Adrenal gland (tissue), 12 donors: Measurements from ENCODE around the gene TRPM8. TPM values are rescaled to one million over a fixed set of nuclear protein-coding genes. Genes with fewer than 3 reads are reported as not detected.

ENCODE experiments used
- DNase-seq, 7 donors: peaks; one replicate each; pipeline ENCODE4 v3.0.0-alpha.2; 2019 to 2020
- H3K27ac ChIP-seq, 5 donors: fragments of 200-600 bp; sonication (generic) in 4 of 5; 1 replicate in 3 of 5; 2 replicates in 2 of 5; pipeline versions ENCODE4 v1.5.1 to v1.8.0; 2016 to 2020; ENCODE audit warnings: mild to moderate bottlenecking in 1 of 5
- H3K27me3 ChIP-seq: fragments of 200-600 bp; 2 replicates; pipeline ENCODE4 v1.8.0; 2021
- H3K36me3 ChIP-seq, 2 donors: fragments of 200-600 bp; replicated peaks in 1 of 2; 1 replicate in 1 of 2; 2 replicates in 1 of 2; pipeline versions ENCODE4 v1.5.1 to v1.8.0; 2018 to 2022
- H3K4me1 ChIP-seq, 2 donors: fragments of 200-600 bp; replicated peaks in 1 of 2; 1 replicate in 1 of 2; 2 replicates in 1 of 2; pipeline versions ENCODE4 v1.5.1 to v1.8.0; 2018 to 2021
- H3K4me3 ChIP-seq, 4 donors: fragments of 200-600 bp; sonication (generic) in 3 of 4; one replicate each; pipeline ENCODE4 v1.5.1; 2016 to 2018
- H3K9me3 ChIP-seq, 3 donors: fragments of 200-600 bp; sonication (generic) in 1 of 3; replicated peaks in 1 of 3; 1 replicate in 2 of 3; 2 replicates in 1 of 3; pipeline versions ENCODE4 v1.5.1 to v1.8.0; 2016 to 2021
- POLR2A ChIP-seq, 2 donors: fragments of 450-650 bp; IDR thresholded peaks; one replicate each; pipeline ENCODE4 v1.6.1; 2017; ENCODE audit warnings: antibody characterized with exemption in 2 of 2, mild to moderate bottlenecking in 2 of 2, moderate library complexity in 1 of 2
- WGBS, 4 donors: extraction: QIAGEN DNeasy Blood & Tissue Kit in 2 of 4; methylation state at CpG; one replicate each; pipeline versions ENCODE4 v1.1.5 to v1.1.7; 2013 to 2017; 5-methylcytosine and 5-hydroxymethylcytosine counted together
- intact Hi-C, 2 donors: fragments of 100-400 bp; cut with DNase I; formaldehyde crosslinking; loops; one replicate each; pipeline versions ENCODE4 v1.14.1 to v1.15.0; 2022 to 2023
- polyA plus RNA-seq, 3 donors: library from polyadenylated mRNA; stranded (reverse); fragments of 200-250 nt in 2 of 3; fragments of 350-450 nt in 1 of 3; fragmentation: Illumina TruSeq in 1 of 3; extraction: RNeasy Lipid Tissue Mini Kit (QIAGEN cat#74804) in 1 of 3; gene quantifications; one replicate each; pipeline ENCODE4 v1.2.3, GENCODE V29; 2013 to 2014
- total RNA-seq, 9 donors: library from RNA; depleted of rRNA in 4 of 9; stranded (reverse); fragments of >200 nt in 4 of 9; fragments of 120-200 nt in 1 of 9; fragmentation: NEBNext Ultra II Directional in 1 of 9; extraction: Animal tissue kit (Norgen Biotek cat#: 25700) in 1 of 9; gene quantifications; one replicate each; pipeline versions ENCODE4 v1.1.0 to v1.2.4, GENCODE V29; 2013 to 2023
- TF ChIP-seq, protein P1 (sequence below), 6 experiments: fragments of 450-650 bp in 4 of 6; fragments of 200-600 bp in 2 of 6; sonication (generic) in 1 of 6; IDR thresholded peaks; 1 replicate in 5 of 6; 2 replicates in 1 of 6; pipeline versions ENCODE4 v1.5.1 to v1.8.0; 2016 to 2021; ENCODE audit warnings: antibody characterized with exemption in 6 of 6, mild to moderate bottlenecking in 2 of 6, moderate library complexity in 1 of 6
- donor health status: healthy with polysubstance abuse.
- donor health status: Bipolar disorder and iron deficiency.
- donor health status: DM: yes; HTN: yes; CAD: no.
- donor health status: DM: no; HTN: no; CAD: no.
- donor health status: DM: no; HTN: no; CAD: no.
- donor health status: DM: yes; HTN: yes; CAD: no.

TRPM8 gene
- total and polyA plus RNA-seq, 12 donors, result not detected

- WGBS, 4 donors, result 89 to 93% (median 91%) methylated on average over 7 of the region's 7 CpGs
- Histone ChIP-seq H3K27me3 (no peaks in the 10 kb centered on the region), H3K4me3 (no peak overlapping the region), H3K36me3 (no peaks in the 10 kb centered on the region), H3K9me3 (no peaks in the 10 kb centered on the region), H3K27ac (no peak overlapping the region), H3K4me1 (no peaks in the 10 kb centered on the region)
- DNase-seq, result no peak
- TF ChIP-seq POLR2A (IDR thresholded peaks at IDR 0.05), result no peak
- TF ChIP-seq, protein P1, sequence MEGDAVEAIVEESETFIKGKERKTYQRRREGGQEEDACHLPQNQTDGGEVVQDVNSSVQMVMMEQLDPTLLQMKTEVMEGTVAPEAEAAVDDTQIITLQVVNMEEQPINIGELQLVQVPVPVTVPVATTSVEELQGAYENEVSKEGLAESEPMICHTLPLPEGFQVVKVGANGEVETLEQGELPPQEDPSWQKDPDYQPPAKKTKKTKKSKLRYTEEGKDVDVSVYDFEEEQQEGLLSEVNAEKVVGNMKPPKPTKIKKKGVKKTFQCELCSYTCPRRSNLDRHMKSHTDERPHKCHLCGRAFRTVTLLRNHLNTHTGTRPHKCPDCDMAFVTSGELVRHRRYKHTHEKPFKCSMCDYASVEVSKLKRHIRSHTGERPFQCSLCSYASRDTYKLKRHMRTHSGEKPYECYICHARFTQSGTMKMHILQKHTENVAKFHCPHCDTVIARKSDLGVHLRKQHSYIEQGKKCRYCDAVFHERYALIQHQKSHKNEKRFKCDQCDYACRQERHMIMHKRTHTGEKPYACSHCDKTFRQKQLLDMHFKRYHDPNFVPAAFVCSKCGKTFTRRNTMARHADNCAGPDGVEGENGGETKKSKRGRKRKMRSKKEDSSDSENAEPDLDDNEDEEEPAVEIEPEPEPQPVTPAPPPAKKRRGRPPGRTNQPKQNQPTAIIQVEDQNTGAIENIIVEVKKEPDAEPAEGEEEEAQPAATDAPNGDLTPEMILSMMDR (IDR thresholded peaks at IDR 0.05), result no peak
- intact Hi-C loops, result no loop called here
These were observed 74.0 kb downstream of the TRPM8 start for GRCh38 chr2:233991196-233991595.

- intact Hi-C loops, result no loop called here
- no peak for TF ChIP-seq POLR2A (IDR thresholded peaks at IDR 0.05)
- TF ChIP-seq, protein P1 (IDR thresholded peaks at IDR 0.05), result no peak
- Histone ChIP-seq H3K9me3 (no peaks in the 10 kb centered on the region), H3K36me3 (no peaks in the 10 kb centered on the region), H3K27me3 (no peaks in the 10 kb centered on the region), H3K27ac (no peak overlapping the region), H3K4me3 (no peak overlapping the region), H3K4me1 (no peaks in the 10 kb centered on the region)
- DNase-seq, result no peak
- WGBS, 4 donors, result 83 to 86% (median 84%) methylated on average over 7 of the region's 7 CpGs
These were observed 75.5 kb downstream of the TRPM8 start for GRCh38 chr2:233992513-233993217.

DNA sequence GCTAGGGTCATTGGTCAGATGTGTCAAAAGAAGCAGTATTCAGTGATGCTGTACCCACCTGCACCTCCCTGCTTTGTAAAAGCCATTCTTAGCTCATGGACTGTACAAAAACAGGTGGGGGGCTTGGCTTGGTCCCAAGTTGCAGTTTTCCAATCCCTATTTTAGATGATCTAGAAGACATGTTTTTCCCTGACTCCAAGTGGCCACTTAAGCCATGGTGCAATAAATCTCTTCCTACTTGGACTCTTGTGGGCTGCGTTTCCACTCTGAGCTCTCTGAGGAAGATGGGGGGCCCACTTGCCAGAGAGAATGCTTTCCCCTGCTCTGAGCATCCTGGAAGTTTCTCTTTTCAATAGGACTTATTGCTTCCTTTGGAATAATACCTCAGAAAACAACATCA is 76.3 kb downstream of the TRPM8 start:
- H3K27ac ChIP-seq, result no peak overlapping the region
- H3K4me3 ChIP-seq, result no peak overlapping the region
- H3K4me1 ChIP-seq, result no peaks in the 10 kb centered on the region
- no peaks in the 10 kb centered on the region for H3K27me3 ChIP-seq
- WGBS, 4 donors, result 58 to 75% (median 68%) methylated on average over 1 of the region's 1 CpG
- no peak for DNase-seq
- no peaks in the 10 kb centered on the region for H3K9me3 ChIP-seq
- TF ChIP-seq POLR2A (IDR thresholded peaks at IDR 0.05), result no peak
- TF ChIP-seq, protein P1 (IDR thresholded peaks at IDR 0.05), result no peak
- H3K36me3 ChIP-seq, result no peaks in the 10 kb centered on the region
- intact Hi-C loops, result no loop called here

DNA sequence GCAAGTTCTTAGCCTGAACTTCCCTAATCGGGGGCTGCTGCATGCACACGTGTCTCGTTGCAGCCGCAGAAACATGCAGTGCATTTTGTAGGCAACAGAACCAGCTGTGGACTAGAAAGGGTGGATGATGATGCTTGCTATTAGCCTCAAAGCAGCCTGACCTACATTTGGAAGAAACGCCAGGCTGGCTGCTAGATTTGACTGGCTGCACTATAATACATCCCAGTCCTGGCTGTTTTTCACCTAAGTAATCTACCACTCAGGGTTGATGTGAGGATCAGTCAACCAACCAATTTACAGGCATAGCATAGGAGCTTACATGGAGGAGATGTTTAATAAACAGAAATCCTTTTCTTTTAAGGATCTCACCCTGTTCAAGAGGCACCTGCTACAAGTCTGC is 77.0 kb downstream of the TRPM8 start:
- H3K27ac ChIP-seq, result no peak overlapping the region
- no peaks in the 10 kb centered on the region for H3K36me3 ChIP-seq
- 75 to 90% (median 80%) methylated on average over 4 to 5 of the region's 5 CpGs for WGBS, 4 donors
- H3K4me3 ChIP-seq, result no peak overlapping the region
- no peaks in the 10 kb centered on the region for H3K4me1 ChIP-seq
- no peaks in the 10 kb centered on the region for H3K27me3 ChIP-seq
- TF ChIP-seq POLR2A (IDR thresholded peaks at IDR 0.05), result no peak
- TF ChIP-seq, protein P1 (IDR thresholded peaks at IDR 0.05), result no peak
- DNase-seq, result no peak
- intact Hi-C loops, result no loop called here
- H3K9me3 ChIP-seq, result no peaks in the 10 kb centered on the region
